GM21515 (cell line): ENCODE measurements around the gene CGB3.
"Not testable (repeated sequence)": the region's sequence is repeated elsewhere in the genome, so short reads cannot be mapped to it uniquely, and the experiment has no call there.

Experiments
- ATAC-seq: cut with Tn5 transposase; IDR thresholded peaks from one replicate; pipeline ENCODE4 v1.9.1; 2021; ENCODE audit not compliant: unreplicated experiment

The CGB3 gene

GRCh38 chr19:49042666-49043065, 18.5 kb upstream of the CGB3 start:
- ATAC-seq, result not testable (repeated sequence)

DNA sequence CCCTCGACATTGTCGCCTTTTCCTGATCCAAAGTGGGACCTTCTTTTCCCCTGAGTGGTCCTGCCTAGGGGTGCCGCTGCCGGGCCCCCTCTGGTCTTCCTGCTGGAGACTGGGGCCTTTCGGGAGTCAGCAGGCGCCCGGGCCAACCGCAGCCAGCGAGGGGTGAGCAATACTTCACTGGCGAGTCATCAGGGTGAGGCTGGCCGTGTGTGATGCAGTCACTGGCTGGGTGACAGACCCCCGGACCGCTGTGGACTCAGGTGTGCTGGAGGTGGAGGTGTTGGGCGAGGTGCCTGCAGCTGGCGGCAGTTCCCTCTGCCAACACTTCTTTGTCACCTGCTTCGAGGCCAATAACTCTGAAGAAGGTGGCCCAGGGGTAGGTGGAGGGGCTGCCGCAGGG, 18.0 kb upstream of the CGB3 start:
- ATAC-seq, result no peak

DNA sequence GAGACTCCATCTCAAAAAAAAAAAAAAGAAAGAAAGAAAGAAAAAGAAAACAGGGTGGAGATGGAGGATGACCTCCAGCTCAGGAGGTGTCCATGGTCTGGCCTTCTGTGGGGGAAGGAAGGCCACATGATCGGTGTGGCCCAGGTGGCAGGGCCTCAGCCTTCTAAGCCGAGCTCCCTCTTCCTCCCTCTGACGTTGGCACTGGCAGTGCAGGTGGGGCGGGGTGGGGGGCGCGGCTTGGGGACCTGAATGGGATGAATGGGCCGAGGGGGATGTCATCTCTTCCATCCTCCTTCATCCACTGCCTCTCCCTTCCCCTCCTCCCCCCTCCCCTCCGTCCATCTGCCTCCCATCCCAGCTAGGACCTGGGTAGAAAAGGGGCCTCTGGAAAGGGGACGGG, 15.6 kb upstream of the CGB3 start:
- ATAC-seq, result not testable (repeated sequence)

GRCh38 chr19:49038557-49039276, 14.6 kb upstream of the CGB3 start:
- not testable (repeated sequence) for ATAC-seq

DNA sequence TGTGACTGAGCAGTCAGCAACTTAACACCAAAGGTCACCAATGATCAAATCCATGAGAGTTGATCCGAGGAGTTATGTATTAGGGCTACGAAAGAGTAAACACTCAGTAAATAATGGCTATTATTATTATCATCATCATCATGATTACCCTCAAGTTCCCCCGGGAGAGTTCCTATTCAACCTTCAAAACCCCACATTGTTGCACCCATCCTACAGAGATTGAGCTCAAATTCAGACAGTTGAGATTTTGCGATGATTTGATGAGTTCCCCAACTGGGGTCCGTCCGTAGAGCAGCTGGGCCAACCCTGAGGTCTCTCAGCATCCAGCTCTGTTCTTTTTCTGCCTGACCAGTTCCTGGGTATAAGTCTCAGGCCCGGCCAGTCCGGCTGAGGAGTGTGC, 14.0 kb upstream of the CGB3 start:
- not testable (repeated sequence) for ATAC-seq

DNA sequence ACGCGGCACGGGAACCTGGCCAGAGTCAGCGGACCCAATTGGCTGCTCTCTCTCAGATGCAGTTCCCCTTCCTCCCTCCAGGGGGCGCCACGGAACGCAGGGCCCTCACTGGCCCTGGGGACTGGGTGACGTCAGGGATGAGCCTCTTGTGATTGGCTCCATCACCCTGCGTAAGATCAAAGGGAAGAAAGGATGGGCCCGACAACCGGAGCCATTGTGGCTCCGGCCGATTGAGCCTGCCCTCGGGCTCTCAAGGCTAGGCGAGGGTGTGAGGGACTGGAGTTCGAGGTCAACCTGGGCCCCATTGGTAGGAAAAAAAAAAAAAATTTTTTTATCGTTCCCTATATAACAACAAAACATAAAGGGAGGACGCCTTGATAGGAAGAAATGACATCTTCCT, 12.7 kb upstream of the CGB3 start, which contains the start of gene CGB1:
CGB1 (minus strand) TSS at position 81 of the 400 bp plus-strand sequence. CDS start 184 bp downstream, outside the sequence.
- not testable (repeated sequence) for ATAC-seq

- not testable (repeated sequence) for ATAC-seq
Observed at GRCh38 chr19:49031642-49032301, 7.6 kb upstream of the CGB3 start, which contains the start of gene CGB2. Gene CGB2, plus strand, starts transcription at chr19:49031890. Its CDS starts 206 bp downstream, at chr19:49032096.

- ATAC-seq, result not testable (repeated sequence)
Observed at GRCh38 chr19:49030323-49030722, 6.2 kb upstream of the CGB3 start.

GRCh38 chr19:49029749-49030148, 5.6 kb upstream of the CGB3 start:
- not testable (repeated sequence) for ATAC-seq

- not testable (repeated sequence) for ATAC-seq
Observed at GRCh38 chr19:49028686-49029085, 4.6 kb upstream of the CGB3 start.

DNA sequence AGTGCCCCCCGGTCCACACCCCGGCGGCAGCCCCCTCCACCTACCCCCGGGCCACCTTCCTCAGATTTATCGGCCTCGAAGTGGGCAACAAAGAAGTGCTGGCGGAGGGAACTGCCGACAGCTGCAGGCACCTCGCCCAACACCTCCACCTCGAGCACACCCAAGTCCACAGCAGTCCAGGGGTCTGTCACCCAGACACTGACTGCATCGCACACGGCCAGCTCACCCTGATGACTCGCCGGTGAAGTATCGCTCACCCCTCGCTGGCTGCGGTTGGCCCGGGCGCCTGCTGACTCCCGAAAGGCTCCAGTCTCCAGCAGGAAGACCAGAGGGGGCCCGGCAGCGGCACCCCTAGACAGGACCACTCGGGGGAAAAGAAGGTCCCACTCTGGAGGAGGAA, 1.5 kb upstream of the CGB3 start:
- not testable (repeated sequence) for ATAC-seq

DNA sequence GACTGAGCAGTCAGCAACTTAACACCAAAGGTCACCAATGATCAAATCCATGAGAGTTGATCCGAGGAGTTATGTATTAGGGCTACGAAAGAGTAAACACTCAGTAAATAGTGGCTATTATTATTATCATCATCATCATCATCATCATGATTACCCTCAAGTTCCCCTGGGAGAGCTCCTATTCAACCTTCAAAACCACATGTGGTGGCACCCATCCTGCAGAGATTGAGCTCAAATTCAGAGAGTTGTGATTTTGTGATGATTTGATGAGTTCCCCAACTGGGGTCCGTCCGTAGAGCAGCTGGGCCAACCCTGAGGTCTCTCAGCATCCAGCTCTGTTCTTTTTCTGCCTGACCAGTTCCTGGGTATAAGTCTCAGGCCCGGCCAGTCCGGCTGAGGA, 955 bp upstream of the CGB3 start:
- ATAC-seq, result not testable (repeated sequence)

DNA sequence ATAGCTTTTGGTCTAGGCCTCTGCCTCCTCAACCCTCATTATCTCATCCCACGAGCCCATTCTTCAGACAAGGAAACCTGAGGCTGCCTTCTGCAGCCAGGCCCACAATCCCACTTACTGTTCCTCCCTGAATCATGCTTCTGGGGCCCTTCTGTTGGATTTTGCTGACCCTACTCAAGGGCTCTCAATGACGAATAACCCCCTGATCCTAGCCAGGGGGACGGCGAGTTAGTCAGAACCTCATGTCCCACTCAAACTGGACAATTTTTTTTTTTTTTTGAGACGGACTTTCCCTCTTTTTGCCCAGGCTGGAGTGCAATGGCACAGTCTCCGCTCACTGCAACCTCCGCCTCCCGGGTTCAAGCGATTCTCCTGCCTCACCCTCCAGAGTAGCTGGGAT, 2.0 kb downstream of the CGB3 start:
- ATAC-seq, result no peak

DNA sequence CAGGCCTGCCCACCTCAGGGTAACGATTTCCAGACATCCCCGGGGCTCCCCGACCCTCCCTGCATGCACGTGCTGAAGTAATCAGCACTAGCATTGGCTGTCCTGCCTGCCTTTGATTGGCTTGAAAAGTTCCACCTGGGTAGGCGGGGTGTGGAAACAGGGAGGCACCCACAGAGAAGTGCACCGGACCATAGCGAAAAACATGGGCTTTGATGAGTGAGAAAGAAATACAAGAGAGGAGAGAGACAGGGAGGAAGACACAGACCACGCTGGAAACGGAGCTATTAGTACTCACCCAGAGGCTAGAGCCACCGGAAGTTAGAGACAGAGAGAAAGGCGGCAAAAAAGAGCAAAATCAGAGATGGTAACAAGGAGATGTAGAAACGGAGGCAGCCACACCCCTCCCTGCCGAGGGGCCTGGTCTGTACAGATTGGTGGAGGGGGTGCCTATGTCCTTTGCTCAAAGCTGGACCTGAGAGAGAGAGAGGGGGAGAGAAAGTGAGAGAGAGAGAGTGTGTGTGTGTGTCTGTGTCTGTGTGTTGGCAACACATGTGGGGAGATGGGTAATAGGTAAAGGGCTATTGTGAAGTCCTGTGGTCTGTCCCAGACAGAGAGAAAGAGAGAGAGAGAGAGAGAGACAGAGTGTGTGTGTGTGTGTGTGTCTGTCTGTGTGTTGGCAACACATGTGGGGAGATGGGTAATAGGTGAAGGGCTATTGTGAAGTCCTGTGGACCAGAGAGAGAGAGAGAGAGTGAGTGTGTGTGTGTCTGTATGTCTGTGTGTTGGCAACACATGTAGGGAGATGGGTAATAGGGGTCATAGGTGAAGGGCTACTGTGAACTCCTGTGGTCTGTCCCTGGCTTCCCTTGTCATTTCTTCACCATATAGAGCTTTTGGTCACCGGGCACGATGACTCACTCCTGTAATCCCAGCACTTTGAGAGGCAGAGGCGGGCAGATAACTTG, 2.9 kb downstream of the CGB3 start:
- no peak for ATAC-seq

DNA sequence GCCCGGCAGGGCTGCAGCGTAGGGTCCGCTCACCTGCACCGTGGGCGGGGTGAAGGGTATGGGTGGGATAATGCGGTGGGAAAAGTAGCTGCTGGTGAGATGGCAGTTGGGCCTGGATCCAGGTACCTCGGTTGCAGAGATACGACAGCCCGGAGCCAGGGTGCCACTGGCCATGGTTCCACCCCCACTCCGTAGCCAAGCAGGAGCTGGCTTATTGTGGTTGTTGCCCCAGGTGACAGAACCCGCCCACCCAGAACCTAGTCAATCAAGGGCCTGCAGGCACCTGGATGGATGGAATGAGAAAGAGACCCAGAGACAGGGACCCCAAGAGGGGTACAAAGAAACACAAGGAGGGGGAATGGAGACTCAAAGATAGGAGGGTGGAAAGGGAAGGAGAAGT, 3.8 kb downstream of the CGB3 start:
- no peak for ATAC-seq

DNA sequence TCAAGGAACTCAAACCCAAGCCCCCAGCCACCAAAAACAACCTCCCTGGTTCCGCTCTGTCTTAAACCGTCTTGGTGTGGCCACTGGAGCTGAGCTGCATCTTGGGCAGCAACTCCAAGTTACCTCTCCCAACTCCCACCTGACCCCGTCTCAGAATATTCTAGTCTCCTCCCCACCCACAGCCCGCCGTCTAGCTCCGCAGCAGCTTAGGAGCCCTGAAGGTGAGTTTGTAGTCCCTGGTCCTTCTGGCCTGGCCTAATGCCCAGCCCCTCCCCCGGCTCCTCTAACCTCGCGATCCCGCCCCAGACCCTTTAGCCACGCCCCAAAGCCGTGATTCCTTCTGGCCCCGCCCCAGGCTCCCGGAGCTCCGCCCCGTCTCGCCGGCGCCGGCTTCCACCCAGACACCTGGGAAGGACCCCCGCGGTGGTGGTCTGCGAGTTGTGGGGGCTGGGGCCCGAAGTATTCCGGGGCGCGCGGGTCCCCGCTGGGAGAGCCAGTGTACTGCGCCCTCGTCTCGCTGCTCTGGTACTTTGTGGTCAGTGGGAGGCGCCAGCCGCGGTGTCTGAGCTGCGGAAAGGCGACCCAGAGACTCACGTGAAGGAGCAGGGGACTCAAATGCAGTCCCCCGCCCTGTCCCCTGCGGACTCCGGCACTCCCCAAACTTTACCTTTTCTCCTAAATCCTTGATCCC, 4.7 kb downstream of the CGB3 start:
- ATAC-seq, result no peak

DNA sequence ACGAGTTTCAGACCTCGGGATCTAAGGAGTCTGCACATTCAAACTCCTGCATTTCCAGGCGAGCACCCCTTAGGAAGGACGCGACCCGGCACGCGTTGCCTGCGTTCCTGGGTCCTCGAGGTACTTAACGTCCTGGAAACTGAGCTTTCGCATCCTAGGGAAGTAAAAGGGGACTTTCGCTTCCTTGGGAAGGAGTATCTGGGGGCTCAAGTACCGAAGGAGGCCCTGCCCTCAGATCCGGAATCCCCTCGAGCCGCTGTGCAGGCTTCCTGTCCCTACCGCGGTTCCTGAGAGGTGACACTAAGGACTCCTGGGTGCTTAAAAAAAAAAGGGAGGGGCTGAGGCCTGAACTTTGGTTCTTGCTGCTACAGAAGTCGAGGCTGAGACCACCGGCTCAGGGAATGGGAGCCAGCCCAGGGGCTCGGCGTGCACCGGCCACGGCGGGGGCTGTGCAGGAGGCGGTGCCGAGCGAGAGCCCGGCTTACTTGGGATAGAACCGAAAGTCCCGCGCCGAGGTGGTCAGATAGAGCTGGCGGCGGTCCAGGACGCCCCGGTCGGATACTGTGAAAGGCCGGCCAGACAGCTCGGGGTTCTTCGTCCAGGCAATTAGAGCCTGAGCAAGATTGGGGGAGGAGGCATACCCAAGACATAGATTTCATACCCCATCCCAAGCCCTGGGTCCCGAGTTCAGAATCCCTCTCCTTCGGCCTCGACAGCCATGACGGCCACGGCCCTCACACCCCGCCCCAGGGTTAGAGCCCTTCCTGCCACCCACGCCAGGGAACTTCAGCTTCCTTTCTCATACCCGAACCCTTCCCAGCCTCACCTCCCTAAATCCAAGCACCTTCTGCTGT, 5.5 kb downstream of the CGB3 start:
- ATAC-seq, result not testable (repeated sequence)

DNA sequence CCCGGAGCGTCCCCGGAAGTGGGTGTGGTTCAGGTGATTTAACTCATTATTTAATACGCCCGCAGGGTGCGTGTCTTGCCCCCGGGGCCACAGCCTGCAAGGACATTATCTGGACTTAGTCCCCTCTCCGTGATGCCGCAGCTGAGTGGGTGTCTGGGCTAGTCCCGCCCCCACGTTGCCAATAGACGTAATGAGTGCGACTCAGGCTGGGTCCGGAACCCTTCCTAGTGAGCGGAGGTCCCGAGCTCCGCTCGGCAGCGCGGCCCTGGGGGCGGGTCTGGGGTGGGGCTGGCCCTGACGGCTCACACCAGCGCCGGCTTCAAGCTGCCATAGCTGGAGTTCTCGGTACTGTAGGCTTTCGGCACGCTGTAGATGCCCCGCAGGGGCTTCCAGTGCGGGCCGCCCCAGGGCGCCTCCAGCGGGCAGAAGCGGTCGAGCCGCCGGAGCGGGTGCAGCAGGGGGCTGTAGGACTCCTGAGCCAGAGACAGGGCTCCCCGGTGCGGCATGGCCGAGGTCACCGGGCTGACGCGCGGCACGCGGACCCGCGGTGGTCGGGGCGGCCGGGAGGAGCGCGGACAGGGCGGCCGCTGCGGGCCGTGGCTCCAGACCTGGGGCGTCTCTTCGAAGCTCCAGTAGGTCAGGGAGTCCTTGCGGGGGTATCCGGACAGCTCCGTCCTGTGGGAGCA, 6.3 kb downstream of the CGB3 start:
- ATAC-seq, result no peak

- ATAC-seq, result no peak
Observed at GRCh38 chr19:49017041-49017665, 7.0 kb downstream of the CGB3 start, which contains the start of gene LHB. Gene LHB, minus strand, starts transcription at chr19:49017091. Its CDS starts 10 bp downstream, at chr19:49017081.
